AG04449 (cell line): Measurements from ENCODE around the gene C9orf78.
A peak's percentile ranks its signal among the peaks of the same experiment; 100 is the strongest.

Experiments used
- CTCF ChIA-PET: fragments of 350-600 bp; formaldehyde crosslinking; extraction: SDS; loops from one replicate; lab custom pipeline; 2021; ENCODE audit warnings: antibody characterized with exemption; lab: Yijun Ruan, JAX
- POLR2A ChIA-PET: fragments of 400-600, 350-600 bp; formaldehyde crosslinking; extraction: SDS; loops from one replicate; lab custom pipeline; 2020; ENCODE audit warnings: antibody characterized with exemption, inconsistent platforms; lab: Yijun Ruan, JAX
- DNase-seq: peaks from one replicate; pipeline ENCODE4 v3.0.0-alpha.2; 2010; ENCODE audit warnings: low read depth, low spot score
- H3K4me3 ChIP-seq: 2 replicates; pipeline ENCODE4 v1.5.1; 2011; ENCODE audit warnings: low read depth, mild to moderate bottlenecking, control low read depth, low read length
- TF ChIP-seq, protein P1 (sequence below): IDR thresholded peaks from one replicate; pipeline ENCODE4 v1.5.1; 2011; ENCODE audit warnings: mild to moderate bottlenecking, moderate library complexity, low read length, control low read depth, inconsistent platforms; ENCODE audit not compliant: insufficient read depth; ENCODE audit errors: missing control alignments

Gene C9orf78

DNA sequence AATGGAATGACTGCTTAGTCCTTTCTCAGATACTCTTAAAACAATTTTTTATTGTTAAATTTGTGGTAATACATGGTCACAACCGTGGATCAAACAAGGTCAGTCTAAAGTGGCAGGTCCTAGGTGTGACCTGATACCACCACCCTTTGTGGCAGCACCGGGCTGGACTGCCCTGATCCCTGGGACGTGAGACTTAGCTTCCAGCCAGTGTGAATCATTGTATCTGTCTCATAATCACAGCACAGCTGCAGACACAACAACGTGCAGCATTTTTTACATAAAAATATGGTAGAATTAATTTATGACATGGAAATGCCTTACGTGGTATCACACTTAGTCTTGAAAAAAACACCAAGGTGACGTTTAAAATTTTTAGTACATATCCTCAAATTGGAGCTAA lies 24.3 kb downstream of the C9orf78 start:
- TF ChIP-seq, protein P1, sequence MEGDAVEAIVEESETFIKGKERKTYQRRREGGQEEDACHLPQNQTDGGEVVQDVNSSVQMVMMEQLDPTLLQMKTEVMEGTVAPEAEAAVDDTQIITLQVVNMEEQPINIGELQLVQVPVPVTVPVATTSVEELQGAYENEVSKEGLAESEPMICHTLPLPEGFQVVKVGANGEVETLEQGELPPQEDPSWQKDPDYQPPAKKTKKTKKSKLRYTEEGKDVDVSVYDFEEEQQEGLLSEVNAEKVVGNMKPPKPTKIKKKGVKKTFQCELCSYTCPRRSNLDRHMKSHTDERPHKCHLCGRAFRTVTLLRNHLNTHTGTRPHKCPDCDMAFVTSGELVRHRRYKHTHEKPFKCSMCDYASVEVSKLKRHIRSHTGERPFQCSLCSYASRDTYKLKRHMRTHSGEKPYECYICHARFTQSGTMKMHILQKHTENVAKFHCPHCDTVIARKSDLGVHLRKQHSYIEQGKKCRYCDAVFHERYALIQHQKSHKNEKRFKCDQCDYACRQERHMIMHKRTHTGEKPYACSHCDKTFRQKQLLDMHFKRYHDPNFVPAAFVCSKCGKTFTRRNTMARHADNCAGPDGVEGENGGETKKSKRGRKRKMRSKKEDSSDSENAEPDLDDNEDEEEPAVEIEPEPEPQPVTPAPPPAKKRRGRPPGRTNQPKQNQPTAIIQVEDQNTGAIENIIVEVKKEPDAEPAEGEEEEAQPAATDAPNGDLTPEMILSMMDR: no peak
- no peak for DNase-seq
- H3K4me3 ChIP-seq: no peak overlapping the region
- CTCF ChIA-PET: interaction anchor here (1.0 to 1.4 kb wide), 3 partner anchors 10 to 76 kb away, joined by 3 to 4 read pairs (median 4); no protein-coding TSS in a partner anchor
- POLR2A ChIA-PET: interaction anchor here (2.1 kb wide), 1 partner anchor 28 kb away, joined by 6 read pairs; no protein-coding TSS in a partner anchor

GRCh38 chr9:129810116-129810515 lies 25.0 kb downstream of the C9orf78 start:
- POLR2A ChIA-PET: interaction anchor here (2.1 kb wide), 1 partner anchor 28 kb away, joined by 6 read pairs; no protein-coding TSS in a partner anchor
- DNase-seq: no peak
- CTCF ChIA-PET: no interaction called here

DNA sequence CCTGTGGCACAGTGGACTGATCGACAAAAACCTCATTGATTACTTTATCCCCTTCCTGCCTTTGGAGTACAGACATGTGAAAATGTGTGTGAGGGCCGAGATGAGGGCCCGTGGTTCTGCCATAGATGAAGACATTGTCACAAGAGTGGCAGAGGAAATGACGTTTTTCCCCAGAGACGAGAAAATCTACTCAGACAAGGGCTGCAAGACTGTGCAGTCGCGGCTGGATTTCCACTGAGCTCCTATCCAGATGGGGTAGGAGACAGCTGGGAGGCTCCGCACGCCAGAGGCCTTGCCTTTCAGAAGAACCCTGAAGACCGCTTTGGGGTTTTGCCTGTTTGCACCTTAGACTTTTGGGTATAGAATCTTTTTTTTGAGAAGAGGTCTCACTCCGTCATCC lies 25.7 kb downstream of the C9orf78 start:
- ChIA-PET POLR2A (no interaction called here), CTCF (interaction anchor here (1.2 kb wide), 1 partner anchor 83 kb away, joined by 3 read pairs; no protein-coding TSS in a partner anchor)
- DNase-seq: no peak
- TF ChIP-seq, protein P1: no peak
- no peak overlapping the region for H3K4me3 ChIP-seq

More at GRCh38 chr9:129810116-129810515, 25.0 kb downstream of the C9orf78 start:
- no peak overlapping the region for H3K4me3 ChIP-seq
- TF ChIP-seq, protein P1: no peak

DNA sequence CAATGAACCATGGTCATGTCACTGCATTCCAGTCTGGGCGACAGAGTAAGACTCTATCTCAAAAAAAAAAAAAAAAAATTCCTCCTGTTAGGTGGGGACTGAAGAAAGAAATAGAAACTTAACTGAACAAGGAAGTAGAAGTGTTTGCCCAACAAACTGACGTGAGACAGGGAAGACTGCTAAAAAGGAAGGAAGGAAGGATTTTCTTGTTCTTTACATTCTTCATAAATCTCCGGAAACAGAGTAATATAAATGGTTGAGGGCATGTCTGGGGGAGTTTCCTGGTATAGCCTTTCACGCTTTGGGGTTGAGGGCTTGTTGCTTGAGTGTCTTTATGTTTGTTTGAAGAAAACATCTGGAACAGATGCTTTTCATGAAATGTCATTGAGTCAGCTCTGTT lies 29.0 kb downstream of the C9orf78 start:
- DNase-seq: no peak
- H3K4me3 ChIP-seq: no peak overlapping the region
- ChIA-PET CTCF (interaction anchor here (2.1 kb wide), 1 partner anchor 16 kb away, joined by 8 read pairs; no protein-coding TSS in a partner anchor), POLR2A (no interaction called here)
- TF ChIP-seq, protein P1: no peak

- POLR2A ChIA-PET: interaction anchor here (0.5 to 1.0 kb wide), 2 partner anchors 27 to 250 kb away, joined by 3 read pairs; no protein-coding TSS in a partner anchor
- CTCF ChIA-PET: interaction anchor here (0.6 to 1.2 kb wide), 7 partner anchors 9 to 924 kb away, joined by 3 to 4 read pairs (median 3); no protein-coding TSS in a partner anchor
- TF ChIP-seq, protein P1: no peak
- no peak for DNase-seq
- peak overlapping the region; percentile 73 for H3K4me3 ChIP-seq
Measured at GRCh38 chr9:129803676-129804060, 31.4 kb downstream of the C9orf78 start.

DNA sequence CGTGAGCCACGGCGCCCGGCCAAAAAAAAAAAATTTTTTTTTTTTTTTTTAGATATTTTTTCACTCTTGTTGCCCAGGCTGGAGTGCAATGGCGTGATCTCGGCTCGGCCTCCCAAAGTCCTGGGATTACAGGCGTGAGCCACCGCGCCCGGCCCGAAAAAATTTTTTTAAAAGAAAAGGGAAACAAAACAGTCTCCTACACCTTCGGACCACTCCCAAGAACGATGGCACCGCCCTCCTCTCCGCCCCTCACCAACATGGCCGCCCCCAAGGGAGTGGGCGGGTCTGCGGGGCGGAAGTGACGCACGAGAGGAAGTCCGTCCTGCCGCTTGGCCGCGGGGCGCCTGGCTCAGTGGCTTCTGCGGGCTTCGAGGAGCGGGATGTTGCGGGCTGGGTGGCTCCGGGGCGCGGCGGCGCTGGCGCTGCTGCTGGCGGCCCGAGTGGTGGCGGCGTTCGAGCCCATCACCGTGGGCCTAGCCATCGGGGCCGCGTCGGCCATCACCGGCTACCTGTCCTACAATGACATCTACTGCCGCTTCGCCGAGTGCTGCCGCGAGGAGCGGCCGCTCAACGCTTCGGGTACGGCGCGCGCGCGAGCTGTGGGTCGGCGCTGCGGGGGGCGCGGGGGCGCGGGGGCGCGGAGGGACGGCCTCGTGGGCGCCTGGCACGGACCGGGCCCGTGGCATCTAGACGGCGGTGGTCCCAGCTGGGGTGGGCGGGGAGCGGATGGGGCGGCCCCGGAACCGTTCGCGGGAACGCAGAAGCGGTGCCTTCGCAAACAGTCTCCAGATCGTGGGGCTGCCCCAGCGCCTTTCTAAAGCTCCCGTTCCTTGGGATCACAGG lies 32.0 kb downstream of the C9orf78 start, which contains the start of gene TOR1B:
TSS of gene TOR1B (plus strand) at position 352 of the 843 bp plus-strand sequence. CDS start at position 381, 29 bp downstream.
- H3K4me3 ChIP-seq: peak within 1 kb of the TSS; percentile 73
- TF ChIP-seq, protein P1: no peak
- no peak for DNase-seq
- ChIA-PET CTCF (interaction anchor here (0.6 to 1.4 kb wide), 9 partner anchors 12 to 923 kb away, joined by 3 to 5 read pairs (median 3); no protein-coding TSS in a partner anchor), POLR2A (interaction anchor here (0.5 to 1.0 kb wide), 3 partner anchors 9 to 250 kb away, joined by 3 to 5 read pairs (median 3); no protein-coding TSS in a partner anchor)
